Transverse colon (tissue), 4 donors: ENCODE measurements around the gene IL18R1.

ENCODE experiments used
- CTCF ChIP-seq, 5 experiments: fragments of 200-600 bp in 3 of 5; fragments of 450-650 bp in 2 of 5; sonication (generic) in 3 of 5; IDR thresholded peaks; 1 replicate in 2 of 5; 2 replicates in 3 of 5; pipeline ENCODE4 v1.5.1; 2016 to 2017; ENCODE audit warnings: antibody characterized with exemption in 5 of 5, inconsistent platforms in 3 of 5, mild to moderate bottlenecking in 2 of 5, moderate library complexity in 1 of 5
- EP300 ChIP-seq: sonication (generic); formaldehyde crosslinking; IDR thresholded peaks from one replicate; pipeline ENCODE4 v1.6.1; 2017; ENCODE audit warnings: antibody characterized with exemption, low read depth
- POLR2A ChIP-seq: fragments of 450-650 bp; IDR thresholded peaks from one replicate; pipeline ENCODE4 v1.6.1; 2016; ENCODE audit warnings: antibody characterized with exemption, mild to moderate bottlenecking, moderate library complexity
- POLR2AphosphoS5 ChIP-seq, 3 donors: sonication (generic); formaldehyde crosslinking; IDR thresholded peaks; one replicate each; pipeline ENCODE4 v1.6.1; 2016; ENCODE audit warnings: antibody characterized with exemption in 3 of 3

- TF ChIP-seq CTCF (IDR thresholded peaks at IDR 0.05), result no peak
- TF ChIP-seq POLR2AphosphoS5 (IDR thresholded peaks at IDR 0.05), result no peak
- no peak for TF ChIP-seq POLR2A
- no peak for TF ChIP-seq EP300
Measured at GRCh38 chr2:102358496-102358895, 2.9 kb downstream of the IL18R1 start.
